ENCODE measurements around the gene ZNF776. TPM values are rescaled to one million over a fixed set of nuclear protein-coding genes. Genes with fewer than 3 reads are reported as not detected.
"Not testable (repeated sequence)": the region's sequence is repeated elsewhere in the genome, so short reads cannot be mapped to it uniquely, and the experiment has no call there.

Gene ZNF776
- total RNA-seq, 8 experiments from 2014 or later: 9.8 to 28.0 (median 15.7) TPM

DNA sequence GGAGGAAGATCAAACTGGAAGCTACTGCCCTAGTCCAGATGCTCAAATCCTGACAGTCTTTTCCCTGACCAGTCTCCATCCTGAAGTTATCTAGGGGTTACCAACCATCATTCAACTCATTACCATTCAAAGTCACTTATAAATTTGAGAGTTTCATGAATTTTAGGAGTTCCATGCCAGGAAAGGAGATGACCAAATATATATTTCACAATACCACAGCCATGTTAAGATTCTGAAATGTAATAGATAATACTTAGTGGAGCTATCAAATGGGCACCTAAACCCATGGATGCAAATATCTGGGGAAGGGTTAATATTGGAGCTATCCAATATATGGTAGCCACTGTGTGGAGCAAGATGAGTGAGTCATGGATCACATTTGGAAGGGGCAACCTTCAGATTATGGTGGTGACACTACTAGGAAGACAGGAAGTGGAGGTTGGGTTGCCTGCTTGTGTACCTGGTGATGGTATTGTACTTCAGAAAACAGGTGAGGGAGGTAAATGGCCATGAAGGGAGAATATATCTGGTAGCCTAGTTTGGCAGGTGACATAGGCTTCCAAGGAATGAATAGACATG lies 41.6 kb downstream of the ZNF776 start:
- Histone ChIP-seq H3K4me1 (replicated peaks in 1 of 2) (no peaks in the 10 kb centered on the region), H3K27ac (no peak overlapping the region), H3K4me3 (no peak overlapping the region)
- in situ Hi-C loops (cut with MboI; ENCODE audit: low pct_unique_long_range_greater_than_20kb in 2 of 9, low sequenced_read_pairs in 9 of 9, unreplicated experiment in 9 of 9): no loop called here
- no peak for ATAC-seq (replicated peaks in 6 of 8)

GRCh38 chr19:57789288-57789687 lies 42.7 kb downstream of the ZNF776 start:
- WGBS, 10 experiments: 83 to 100% (median 100%) methylated on average over 1 to 4 of the region's 4 CpGs; no CpG with 5 or more reads in 3 of the 10 experiments
- Histone ChIP-seq H3K4me1 (replicated peaks in 1 of 2) (no peaks in the 10 kb centered on the region), H3K4me3 (no peak overlapping the region), H3K27ac (no peak overlapping the region)
- ATAC-seq (replicated peaks in 6 of 8): no peak
- in situ Hi-C loops (cut with MboI; ENCODE audit: low pct_unique_long_range_greater_than_20kb in 2 of 9, low sequenced_read_pairs in 9 of 9, unreplicated experiment in 9 of 9): no loop called here

DNA sequence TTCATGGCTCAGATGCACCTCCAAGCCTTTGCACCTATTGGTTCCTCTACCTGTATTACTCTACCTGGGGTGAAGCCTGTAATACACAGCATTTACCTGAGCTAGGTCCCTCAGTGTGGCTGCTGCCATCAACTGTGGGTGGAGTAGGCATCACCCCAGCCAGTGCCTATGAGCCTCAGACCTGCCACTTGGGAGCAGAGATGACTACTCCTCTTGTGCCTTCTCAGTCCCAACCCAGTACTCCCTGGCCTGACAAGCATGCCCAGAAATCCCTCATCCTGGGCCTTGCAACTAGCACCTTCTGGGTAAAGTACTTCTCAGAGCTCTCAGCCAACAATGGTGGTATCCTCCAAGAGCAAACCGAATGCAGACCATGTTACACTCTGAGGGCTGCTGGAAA lies 50.0 kb downstream of the ZNF776 start:
- WGBS, 10 experiments: 80% methylated on average over 1 of the region's 1 CpG; no CpG with 5 or more reads in 9 of the 10 experiments
- H3K4me3 ChIP-seq; H3K27ac ChIP-seq; in situ Hi-C loops (cut with MboI; ENCODE audit: low pct_unique_long_range_greater_than_20kb in 2 of 9, low sequenced_read_pairs in 9 of 9, unreplicated experiment in 9 of 9); H3K4me1 ChIP-seq (replicated peaks in 1 of 2): not testable (repeated sequence)
- peak in 1 of 8 experiments; percentile 63 for ATAC-seq (replicated peaks in 6 of 8)

DNA sequence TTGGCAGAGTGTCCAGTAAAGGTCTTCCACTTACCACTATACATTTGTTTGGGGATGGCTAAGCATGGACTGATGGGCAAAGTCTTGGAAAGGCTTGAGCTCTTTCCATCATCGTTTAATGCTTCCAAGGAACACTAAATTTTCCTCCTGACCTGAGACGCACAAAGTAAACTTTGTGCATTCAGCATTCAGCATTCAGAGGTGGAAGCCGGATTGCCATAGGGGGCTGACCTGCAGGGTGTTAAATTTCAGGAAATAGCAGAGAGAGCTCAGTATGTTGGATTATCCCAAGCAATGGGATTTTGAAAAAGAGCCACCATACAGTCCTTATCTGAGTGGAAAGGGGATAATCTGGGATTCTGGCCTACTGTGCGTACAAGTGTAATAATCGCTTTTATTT lies 54.1 kb downstream of the ZNF776 start:
- Histone ChIP-seq H3K4me3 (no peak overlapping the region), H3K27ac (no peak overlapping the region), H3K4me1 (replicated peaks in 1 of 2) (peaks cover 6 to 17% of the 10 kb centered on the region in 2 donors)
- 60 to 99% (median 80%) methylated on average over 1 to 5 of the region's 5 CpGs; no CpG with 5 or more reads in 1 of the 10 experiments for WGBS, 10 experiments
- no peak for ATAC-seq (replicated peaks in 6 of 8)
- in situ Hi-C loops (cut with MboI; ENCODE audit: low pct_unique_long_range_greater_than_20kb in 2 of 9, low sequenced_read_pairs in 9 of 9, unreplicated experiment in 9 of 9): no loop called here

DNA sequence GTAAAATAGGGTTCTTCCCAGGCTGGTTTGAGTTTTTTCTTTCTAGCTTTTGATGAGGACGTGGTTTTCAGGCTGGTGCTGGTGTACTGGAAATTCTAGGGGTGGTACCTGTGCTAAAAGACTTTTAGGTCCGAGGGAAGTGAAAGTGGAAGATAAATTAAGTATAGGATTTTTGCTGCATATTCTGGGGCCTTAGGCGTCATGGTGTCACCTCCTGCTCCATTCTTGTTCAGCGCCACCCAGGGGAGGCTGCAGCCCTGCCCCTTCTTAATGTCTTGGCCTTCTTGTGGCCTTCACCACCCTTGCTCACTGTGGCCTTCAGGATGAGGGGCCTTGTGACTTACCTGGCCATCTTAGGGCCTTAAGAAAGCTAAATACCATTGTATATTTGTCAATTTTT lies 55.7 kb downstream of the ZNF776 start:
- H3K27ac ChIP-seq: no peak overlapping the region
- ATAC-seq (replicated peaks in 6 of 8): no peak
- in situ Hi-C loops (cut with MboI; ENCODE audit: low pct_unique_long_range_greater_than_20kb in 2 of 9, low sequenced_read_pairs in 9 of 9, unreplicated experiment in 9 of 9): no loop called here
- WGBS, 10 experiments: 40 to 100% (median 86%) methylated on average over 1 to 3 of the region's 4 CpGs; no CpG with 5 or more reads in 4 of the 10 experiments
- peaks cover 6 to 17% of the 10 kb centered on the region in 2 donors for H3K4me1 ChIP-seq (replicated peaks in 1 of 2)
- H3K4me3 ChIP-seq: no peak overlapping the region

DNA sequence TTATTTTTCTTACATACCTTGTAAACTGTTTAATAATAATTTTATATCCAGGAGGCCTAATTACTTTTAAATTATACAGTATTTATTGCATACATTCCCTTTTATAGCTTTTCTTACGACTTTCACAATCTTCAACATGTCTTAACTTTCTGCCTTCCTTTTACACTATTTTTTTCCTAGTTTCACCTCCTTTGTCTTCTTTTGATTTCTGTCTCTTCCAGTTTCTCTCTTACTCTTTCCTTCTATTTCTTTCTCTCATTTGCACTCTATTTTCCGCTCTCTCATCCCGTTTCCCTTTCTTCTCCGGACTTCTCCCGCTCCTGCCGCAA lies 56.6 kb downstream of the ZNF776 start:
- no peak for ATAC-seq (replicated peaks in 6 of 8)
- 0 to 25% (median 11%) methylated on average over 1 to 6 of the region's 6 CpGs for WGBS, 10 experiments
- in situ Hi-C loops (cut with MboI; ENCODE audit: low pct_unique_long_range_greater_than_20kb in 2 of 9, low sequenced_read_pairs in 9 of 9, unreplicated experiment in 9 of 9): no loop called here
- peaks cover 6 to 17% of the 10 kb centered on the region in 2 donors for H3K4me1 ChIP-seq (replicated peaks in 1 of 2)
- no peak overlapping the region for H3K27ac ChIP-seq
- peak overlapping the region; percentile 31 to 44 (median 38) for H3K4me3 ChIP-seq

GRCh38 chr19:57803594-57804325 lies 57.1 kb downstream of the ZNF776 start:
- Histone ChIP-seq H3K4me1 (replicated peaks in 1 of 2) (peaks cover 4 to 17% of the 10 kb centered on the region in 2 donors), H3K27ac (peak overlapping the region; percentile 67 to 89), H3K4me3 (peak overlapping the region; percentile 31 to 44 (median 38))
- WGBS, 10 experiments: 0 to 26% (median 4%) methylated on average over 2 to 15 of the region's 19 CpGs; no CpG with 5 or more reads in 1 of the 10 experiments
- ATAC-seq (replicated peaks in 6 of 8): peak; percentile 59 to 87 (median 84)
- in situ Hi-C loops (cut with MboI; ENCODE audit: low pct_unique_long_range_greater_than_20kb in 2 of 9, low sequenced_read_pairs in 9 of 9, unreplicated experiment in 9 of 9): no loop called here

DNA sequence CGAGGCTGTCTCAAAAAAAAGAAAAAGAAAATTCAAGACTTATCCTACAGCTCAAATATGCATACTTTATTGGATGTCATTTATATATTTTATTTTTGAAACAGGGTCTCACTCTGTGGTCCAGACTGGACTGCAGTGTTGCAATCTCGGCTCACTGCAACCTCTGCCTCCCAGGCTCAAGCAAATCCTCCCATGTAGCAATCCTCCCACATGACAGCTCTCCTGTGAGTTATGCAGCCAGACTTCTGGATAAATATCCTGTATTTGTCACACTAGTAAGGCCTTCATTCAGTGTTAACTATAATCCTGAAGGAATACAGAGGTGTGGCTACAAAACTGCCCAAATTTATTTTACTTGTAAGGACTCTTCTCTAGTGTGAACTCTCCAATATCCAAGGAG lies 60.9 kb downstream of the ZNF776 start:
- 42 to 100% (median 96%) methylated on average over 1 to 2 of the region's 2 CpGs; no CpG with 5 or more reads in 5 of the 10 experiments for WGBS, 10 experiments
- peaks cover 4 to 17% of the 10 kb centered on the region in 2 donors for H3K4me1 ChIP-seq (replicated peaks in 1 of 2)
- ATAC-seq (replicated peaks in 6 of 8): no peak
- in situ Hi-C loops (cut with MboI; ENCODE audit: low pct_unique_long_range_greater_than_20kb in 2 of 9, low sequenced_read_pairs in 9 of 9, unreplicated experiment in 9 of 9): no loop called here
- no peak overlapping the region for H3K4me3 ChIP-seq
- H3K27ac ChIP-seq: no peak overlapping the region

Other genes starting within 250 kb of the ZNF776 start
- 10 to 100 TPM in 5 of 8 experiments, 1 to 10 TPM in 3; 6.3 to 17.9 (median 10.9) TPM for gene ZNF773, start 246.9 kb upstream of the ZNF776 start, total RNA-seq
- 10 to 100 TPM in 1 of 8 experiments, 1 to 10 TPM in 7; 5.4 to 11.9 (median 7.9) TPM for gene ZNF549, start 219.5 kb upstream of the ZNF776 start, total RNA-seq
- 10 to 100 TPM in 6 of 8 experiments, 1 to 10 TPM in 2; 7.4 to 14.5 (median 12.0) TPM for gene ZNF550, start 187.0 kb upstream of the ZNF776 start, total RNA-seq
- 10 to 100 TPM in 1 of 8 experiments, 1 to 10 TPM in 7; 4.7 to 10.8 (median 7.3) TPM for gene ZNF416, start 167.9 kb upstream of the ZNF776 start, total RNA-seq
- gene ZIK1, start 162.7 kb upstream of the ZNF776 start, total RNA-seq: 10 to 100 TPM in 4 of 8 experiments, 1 to 10 TPM in 4; 3.0 to 19.2 (median 9.4) TPM
- 1 to 10 TPM; 2.4 to 6.6 (median 3.5) TPM for gene ZNF530, start 146.9 kb upstream of the ZNF776 start, total RNA-seq
- gene ZNF134, start 132.6 kb upstream of the ZNF776 start, total RNA-seq: 10 to 100 TPM; 10.5 to 22.4 (median 18.5) TPM
- gene ZNF211, start 113.6 kb upstream of the ZNF776 start, total RNA-seq: 10 to 100 TPM; 10.2 to 28.1 (median 19.6) TPM
- gene ZSCAN4, start 77.9 kb upstream of the ZNF776 start, total RNA-seq: under 1 TPM in 2 of 8 experiments, not detected in 6; 0.14 to 0.15 TPM
- 10 to 100 TPM in 3 of 8 experiments, 1 to 10 TPM in 5; 4.7 to 15.2 (median 7.8) TPM for gene ZNF551, start 64.8 kb upstream of the ZNF776 start, total RNA-seq
- gene ZNF154, start 37.6 kb upstream of the ZNF776 start, total RNA-seq: 1 to 10 TPM in 6 of 8 experiments, under 1 TPM in 2; 0.73 to 7.2 (median 1.7) TPM
- 10 to 100 TPM in 1 of 8 experiments, 1 to 10 TPM in 7; 1.7 to 11.4 (median 4.1) TPM for gene ZNF671, start 19.2 kb upstream of the ZNF776 start, total RNA-seq
- 10 to 100 TPM in 7 of 8 experiments, 1 to 10 TPM in 1; 8.6 to 27.4 (median 16.2) TPM for gene ZNF586, start 22.9 kb downstream of the ZNF776 start, total RNA-seq
- gene ZNF552, start 68.1 kb downstream of the ZNF776 start, total RNA-seq: 10 to 100 TPM in 2 of 8 experiments, 1 to 10 TPM in 6; 4.4 to 20.0 (median 6.8) TPM
- 10 to 100 TPM in 4 of 8 experiments, 1 to 10 TPM in 4; 3.1 to 47.5 (median 9.8) TPM for gene ZNF587B, start 83.5 kb downstream of the ZNF776 start, total RNA-seq
- gene ZNF587, start 103.0 kb downstream of the ZNF776 start, total RNA-seq: 10 to 100 TPM; 11.2 to 44.9 (median 25.4) TPM
- 10 to 100 TPM; 14.4 to 81.5 (median 22.2) TPM for gene ZNF814, start 142.2 kb downstream of the ZNF776 start, total RNA-seq
- gene ZNF417, start 169.8 kb downstream of the ZNF776 start, total RNA-seq: 10 to 100 TPM in 7 of 8 experiments, 1 to 10 TPM in 1; 9.1 to 24.6 (median 17.1) TPM
- 10 to 100 TPM in 5 of 8 experiments, 1 to 10 TPM in 3; 2.4 to 15.3 (median 11.8) TPM for gene ZNF418, start 188.6 kb downstream of the ZNF776 start, total RNA-seq
- 1 to 10 TPM; 3.6 to 9.1 (median 5.4) TPM for gene ZNF256, start 200.9 kb downstream of the ZNF776 start, total RNA-seq
- gene C19orf18, start 227.7 kb downstream of the ZNF776 start, total RNA-seq: 1 to 10 TPM in 1 of 8 experiments, under 1 TPM in 5, not detected in 2; 0.27 to 2.1 (median 0.45) TPM